ENCODE results near the gene LARP1. TPM values are rescaled to one million over a fixed set of nuclear protein-coding genes. Genes with fewer than 3 reads are reported as not detected.

LARP1 gene
- total RNA-seq, 2 experiments from 2014 or later = 214 to 218 TPM

- Mint-ChIP-seq H3K27me3 (no peaks in the 10 kb centered on the region), H3K4me3 (no peak overlapping the region), H3K27ac (peak overlapping the region; percentile 42), H3K36me3 (ENCODE audit: low read depth) (peaks cover 55% of the 10 kb centered on the region), H3K9me3 (no peaks in the 10 kb centered on the region), H3K4me1 (ENCODE audit: low read depth) (peaks cover 46% of the 10 kb centered on the region)
- DNase-seq (no peak), ATAC-seq (no peak)
- ChIA-PET POLR2A (interaction anchor here (0.6 kb wide), 1 partner anchor 57 kb away, joined by 4 read pairs; no protein-coding TSS in a partner anchor), CTCF (no interaction called here)
- no peak for TF ChIP-seq CTCF (IDR thresholded peaks at IDR 0.05)
- intact Hi-C loops (cut with micrococcal nuclease) = no loop called here
Observed at GRCh38 chr5:154865466-154866184, 110.4 kb downstream of the LARP1 start.

- CTCF ChIA-PET = no interaction called here
- H3K9me3 Mint-ChIP-seq = no peaks in the 10 kb centered on the region
- H3K4me3 Mint-ChIP-seq = no peak overlapping the region
- no peak for TF ChIP-seq CTCF (IDR thresholded peaks at IDR 0.05)
- POLR2A ChIA-PET = no interaction called here
- ATAC-seq (no peak), DNase-seq (no peak)
- peaks cover 36% of the 10 kb centered on the region for H3K4me1 Mint-ChIP-seq (ENCODE audit: low read depth)
- intact Hi-C loops (cut with micrococcal nuclease) = no loop called here
- H3K27ac Mint-ChIP-seq = peak overlapping the region; percentile 1
- H3K36me3 Mint-ChIP-seq (ENCODE audit: low read depth) = peaks cover 60% of the 10 kb centered on the region
- H3K27me3 Mint-ChIP-seq = no peaks in the 10 kb centered on the region
Observed at GRCh38 chr5:154866841-154867240, 111.7 kb downstream of the LARP1 start.

Small RNA genes lying within 50 kb of the gene (microRNA-seq; reads per million reads assigned to microRNA genes)
- not detected for gene MIR378H (ENCODE audit: borderline microRNAs expressed, borderline replicate concordance)

Other genes starting within 250 kb of the LARP1 start
- not detected for gene FAXDC2, start 95.2 kb downstream of the LARP1 start, total RNA-seq
- gene CNOT8, start 103.2 kb downstream of the LARP1 start, total RNA-seq = 10 to 100 TPM; 78.6 to 84.4 TPM
- gene GEMIN5, start 182.8 kb downstream of the LARP1 start, total RNA-seq = 10 to 100 TPM; 32.1 to 33.0 TPM
- gene MRPL22, start 185.7 kb downstream of the LARP1 start, total RNA-seq = 10 to 100 TPM; 80.4 to 84.7 TPM

Measured in activated CD8-positive, alpha-beta T cell treated with anti-CD3 and anti-CD28 coated beads for 36 hours (primary cell).